ENCODE results near the gene SUSD6. TPM values are rescaled to one million over a fixed set of nuclear protein-coding genes. Genes with fewer than 3 reads are reported as not detected.

The SUSD6 gene
- total RNA-seq, 1 experiment from 2014 or later: 32.1 TPM

DNA sequence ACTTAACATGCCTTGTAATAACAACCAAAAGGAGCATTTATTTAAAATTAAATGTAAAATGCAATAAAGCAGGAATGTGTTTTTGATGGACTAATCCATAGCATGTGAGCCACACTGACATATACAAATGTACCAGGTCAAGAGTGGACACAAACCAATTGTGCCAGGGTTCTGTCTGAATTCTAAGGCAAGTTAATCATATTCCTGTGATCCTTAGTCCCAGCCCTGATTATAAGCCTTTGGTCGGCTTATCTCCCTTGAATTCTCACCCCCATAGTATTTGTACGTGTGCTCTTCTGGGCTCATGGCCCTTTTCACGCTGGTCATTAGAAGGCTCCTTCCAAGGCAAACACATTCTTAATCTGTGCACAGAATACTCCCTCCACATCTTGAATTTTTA is 144.9 kb downstream of the SUSD6 start:
- Mint-ChIP-seq H3K9me3 (ENCODE audit: unreplicated experiment) (no peaks in the 10 kb centered on the region), H3K4me1 (ENCODE audit: insufficient read depth, unreplicated experiment) (no peaks in the 10 kb centered on the region), H3K4me3 (ENCODE audit: unreplicated experiment) (no peak overlapping the region), H3K27me3 (ENCODE audit: insufficient read depth, unreplicated experiment) (no peaks in the 10 kb centered on the region), H3K36me3 (ENCODE audit: insufficient read depth, unreplicated experiment) (no peaks in the 10 kb centered on the region), H3K27ac (ENCODE audit: low read depth, unreplicated experiment) (no peak overlapping the region)
- no TSS peak for BruUV-seq (replicated peaks)
- TF ChIP-seq, protein P1, sequence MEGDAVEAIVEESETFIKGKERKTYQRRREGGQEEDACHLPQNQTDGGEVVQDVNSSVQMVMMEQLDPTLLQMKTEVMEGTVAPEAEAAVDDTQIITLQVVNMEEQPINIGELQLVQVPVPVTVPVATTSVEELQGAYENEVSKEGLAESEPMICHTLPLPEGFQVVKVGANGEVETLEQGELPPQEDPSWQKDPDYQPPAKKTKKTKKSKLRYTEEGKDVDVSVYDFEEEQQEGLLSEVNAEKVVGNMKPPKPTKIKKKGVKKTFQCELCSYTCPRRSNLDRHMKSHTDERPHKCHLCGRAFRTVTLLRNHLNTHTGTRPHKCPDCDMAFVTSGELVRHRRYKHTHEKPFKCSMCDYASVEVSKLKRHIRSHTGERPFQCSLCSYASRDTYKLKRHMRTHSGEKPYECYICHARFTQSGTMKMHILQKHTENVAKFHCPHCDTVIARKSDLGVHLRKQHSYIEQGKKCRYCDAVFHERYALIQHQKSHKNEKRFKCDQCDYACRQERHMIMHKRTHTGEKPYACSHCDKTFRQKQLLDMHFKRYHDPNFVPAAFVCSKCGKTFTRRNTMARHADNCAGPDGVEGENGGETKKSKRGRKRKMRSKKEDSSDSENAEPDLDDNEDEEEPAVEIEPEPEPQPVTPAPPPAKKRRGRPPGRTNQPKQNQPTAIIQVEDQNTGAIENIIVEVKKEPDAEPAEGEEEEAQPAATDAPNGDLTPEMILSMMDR (IDR thresholded peaks at IDR 0.05; ENCODE audit: unreplicated experiment): no peak
- ChIA-PET POLR2A (interaction anchor here (1.4 to 3.0 kb wide), 2 partner anchors 10 to 11 kb away, joined by 3 to 15 read pairs; partner anchors contain the start of gene SRSF5), CTCF (no interaction called here)
- intact Hi-C loops (cut with micrococcal nuclease): no loop called here
- DNase-seq (ENCODE audit: unreplicated experiment): no peak

DNA sequence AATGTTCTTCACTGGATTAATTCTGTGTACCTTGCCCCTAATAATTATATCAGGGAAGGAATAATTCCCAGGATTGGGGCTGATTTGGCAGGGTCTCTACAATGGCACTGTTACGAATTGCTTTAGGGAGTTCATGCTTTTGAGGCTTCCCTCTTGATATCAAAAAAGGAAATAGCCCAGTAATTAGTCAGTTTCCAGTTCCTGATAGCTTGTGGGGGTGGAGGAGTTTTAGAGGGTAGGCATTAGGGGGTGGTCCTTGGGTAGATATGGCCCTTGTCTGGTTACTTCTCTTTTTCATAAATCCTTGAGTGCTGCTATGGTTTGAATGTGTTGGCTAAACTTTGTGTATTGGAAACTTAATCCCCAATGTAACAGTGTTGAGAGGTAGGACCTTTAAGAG is 149.4 kb downstream of the SUSD6 start:
- DNase-seq (ENCODE audit: unreplicated experiment): no peak
- intact Hi-C loops (cut with micrococcal nuclease): no loop called here
- H3K27me3 Mint-ChIP-seq (ENCODE audit: insufficient read depth, unreplicated experiment): no peaks in the 10 kb centered on the region
- H3K4me3 Mint-ChIP-seq (ENCODE audit: unreplicated experiment): no peak overlapping the region
- BruUV-seq (replicated peaks): no TSS peak
- no peaks in the 10 kb centered on the region for H3K36me3 Mint-ChIP-seq (ENCODE audit: insufficient read depth, unreplicated experiment)
- POLR2A ChIA-PET: no interaction called here
- H3K4me1 Mint-ChIP-seq (ENCODE audit: insufficient read depth, unreplicated experiment): no peaks in the 10 kb centered on the region
- CTCF ChIA-PET: no interaction called here
- H3K27ac Mint-ChIP-seq (ENCODE audit: low read depth, unreplicated experiment): no peak overlapping the region
- H3K9me3 Mint-ChIP-seq (ENCODE audit: unreplicated experiment): no peaks in the 10 kb centered on the region
- TF ChIP-seq, protein P1 (IDR thresholded peaks at IDR 0.05; ENCODE audit: unreplicated experiment): no peak

DNA sequence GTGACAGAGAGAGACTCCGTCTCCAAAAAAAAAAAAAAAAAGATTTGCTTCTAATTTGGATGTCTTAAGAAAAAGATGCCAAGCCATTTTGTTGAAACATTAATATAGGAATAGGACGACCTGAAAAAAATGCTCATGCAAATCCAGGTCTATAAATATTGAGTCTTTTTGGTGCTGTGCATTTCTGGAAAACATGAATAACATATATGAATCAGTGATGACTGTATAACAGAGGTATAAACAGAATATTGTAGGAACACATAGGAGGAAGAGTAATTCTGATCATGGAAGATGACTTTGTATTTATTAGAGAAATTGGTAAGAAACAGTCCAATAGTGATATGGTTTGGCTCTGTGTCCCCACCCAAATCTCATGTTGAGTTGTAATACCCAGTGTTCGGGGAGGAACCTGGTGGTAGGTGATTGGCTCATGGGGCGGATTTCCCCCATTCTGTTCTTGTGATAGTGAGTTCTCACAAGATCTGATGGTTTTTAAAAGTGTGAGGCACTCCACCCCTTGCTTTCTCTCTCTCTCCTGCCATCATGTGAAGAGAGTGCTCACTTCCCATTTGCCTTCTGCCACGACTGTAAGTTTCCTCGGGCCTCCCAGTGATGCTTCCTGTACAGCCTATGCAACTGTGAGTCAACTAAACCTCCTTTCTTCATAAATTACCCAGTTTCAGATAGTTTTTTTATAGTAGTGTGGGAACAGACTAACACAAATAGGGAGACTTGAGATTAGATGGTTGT is 152.5 kb downstream of the SUSD6 start:
- H3K9me3 Mint-ChIP-seq (ENCODE audit: unreplicated experiment): no peaks in the 10 kb centered on the region
- BruUV-seq (replicated peaks): no TSS peak
- ChIA-PET CTCF (interaction anchor here (1.1 kb wide), 1 partner anchor 37 kb away, joined by 3 read pairs; no protein-coding TSS in a partner anchor), POLR2A (interaction anchor here (0.6 to 0.7 kb wide), 2 partner anchors 48 to 184 kb away, joined by 3 read pairs; no protein-coding TSS in a partner anchor)
- no peak for DNase-seq (ENCODE audit: unreplicated experiment)
- H3K27me3 Mint-ChIP-seq (ENCODE audit: insufficient read depth, unreplicated experiment): no peaks in the 10 kb centered on the region
- peaks cover 8% of the 10 kb centered on the region for H3K4me1 Mint-ChIP-seq (ENCODE audit: insufficient read depth, unreplicated experiment)
- H3K27ac Mint-ChIP-seq (ENCODE audit: low read depth, unreplicated experiment): no peak overlapping the region
- H3K4me3 Mint-ChIP-seq (ENCODE audit: unreplicated experiment): no peak overlapping the region
- intact Hi-C loops (cut with micrococcal nuclease): no loop called here
- TF ChIP-seq, protein P1 (IDR thresholded peaks at IDR 0.05; ENCODE audit: unreplicated experiment): no peak
- peaks cover 25% of the 10 kb centered on the region for H3K36me3 Mint-ChIP-seq (ENCODE audit: insufficient read depth, unreplicated experiment)

Other genes starting within 250 kb of the SUSD6 start
- gene ERH, start 213.3 kb upstream of the SUSD6 start, total RNA-seq (2022): 245 and 279 TPM in 2 replicates
- gene SLC39A9, start 212.9 kb upstream of the SUSD6 start, total RNA-seq (2022): 69.7 and 71.3 TPM in 2 replicates
- gene PLEKHD1, start 126.9 kb upstream of the SUSD6 start, total RNA-seq (2022): 0.05 TPM in 1 of 2 replicates, not detected in the other
- gene CCDC177, start 36.7 kb upstream of the SUSD6 start, total RNA-seq (2022): not detected in 2 replicates
- gene SRSF5, start 155.5 kb downstream of the SUSD6 start, total RNA-seq (2022): 281 and 316 TPM in 2 replicates
- gene SLC10A1, start 185.6 kb downstream of the SUSD6 start, total RNA-seq (2022): not detected in 2 replicates